NCI-H2107 treated with DMSO at 0.1 percent for 48 hours (cell line): ENCODE data around the gene GRID1.
"Not testable (repeated sequence)": the region's sequence is repeated elsewhere in the genome, so short reads cannot be mapped to it uniquely, and the experiment has no call there.

ENCODE experiments used
- DNase-seq: peaks from one replicate; lab custom pipeline; 2025; ENCODE audit not compliant: unreplicated experiment; lab: John Stamatoyannopoulos, UW

The GRID1 gene

DNA sequence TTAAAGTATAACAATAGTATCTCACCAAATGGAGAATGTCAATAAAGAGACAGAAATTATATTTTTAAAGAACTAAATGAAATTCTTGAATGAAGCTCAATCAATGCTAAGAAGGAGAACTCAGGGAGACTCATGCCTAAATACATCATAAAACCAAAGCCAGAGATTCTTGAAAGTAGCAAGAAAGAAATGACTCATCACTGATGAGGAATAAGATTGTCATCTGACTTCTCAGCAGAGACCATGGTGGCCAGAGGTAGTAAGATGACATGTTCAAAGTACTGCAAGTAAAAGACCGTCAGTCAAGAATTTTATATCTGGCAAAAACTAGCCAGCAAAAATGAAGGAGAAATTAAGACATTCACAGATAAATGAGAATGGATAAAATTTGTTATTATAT lies 399.0 kb downstream of the GRID1 start:
- no peak for DNase-seq

DNA sequence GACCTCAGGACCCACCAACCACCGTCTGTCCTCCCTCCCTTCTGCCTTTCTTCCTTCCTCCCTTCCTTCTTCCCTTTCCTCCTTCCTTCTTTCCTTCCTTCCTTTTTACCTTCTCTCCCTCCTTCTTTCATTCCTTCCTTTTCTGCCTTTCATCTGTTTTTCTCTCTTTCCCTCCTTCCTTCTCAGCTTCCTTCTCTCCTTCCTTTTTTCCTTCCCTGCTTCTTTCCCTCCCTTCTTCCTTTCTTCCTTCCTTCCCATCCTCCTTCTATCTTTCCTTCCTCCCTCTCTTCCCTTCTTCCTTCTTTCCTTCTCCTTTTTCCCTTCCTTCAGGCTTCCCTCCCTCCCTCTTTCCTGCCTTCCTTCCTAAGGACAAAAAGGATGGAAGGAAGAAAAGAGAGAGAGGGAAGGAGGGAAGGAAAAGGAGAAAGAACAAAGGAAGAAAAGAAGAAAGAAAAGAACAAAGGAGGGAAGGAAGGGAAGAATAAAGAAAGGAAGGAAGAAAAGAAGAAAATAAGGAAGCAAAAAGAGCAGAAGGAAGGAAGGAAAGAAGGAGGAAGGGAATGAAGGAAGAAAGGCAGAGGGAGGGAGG lies 405.0 kb downstream of the GRID1 start:
- no peak for DNase-seq

DNA sequence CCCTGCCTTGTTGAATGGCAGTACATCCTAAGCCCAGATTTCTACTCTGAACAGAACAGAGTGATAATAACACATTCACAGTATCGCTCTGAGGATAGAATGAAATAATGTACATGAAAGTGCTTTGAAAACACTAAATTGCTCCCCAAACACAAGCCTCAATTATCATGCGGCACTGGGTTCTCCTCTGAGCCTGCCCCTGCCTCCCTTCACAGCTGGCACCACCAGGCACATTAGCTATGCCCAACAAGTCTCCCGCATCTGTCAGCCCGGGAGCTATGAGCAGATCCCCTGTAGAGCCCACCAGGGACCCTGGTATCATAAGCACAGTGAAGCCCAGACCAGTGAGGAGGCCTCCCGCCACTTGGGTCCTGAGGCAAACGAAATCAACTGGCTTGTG lies 405.5 kb downstream of the GRID1 start:
- DNase-seq = no peak

GRCh38 chr10:85959239-85959638 lies 407.4 kb downstream of the GRID1 start:
- DNase-seq = no peak

GRCh38 chr10:85950921-85951320 lies 415.7 kb downstream of the GRID1 start:
- DNase-seq = no peak

GRCh38 chr10:85946713-85947326 lies 419.8 kb downstream of the GRID1 start:
- no peak for DNase-seq

DNA sequence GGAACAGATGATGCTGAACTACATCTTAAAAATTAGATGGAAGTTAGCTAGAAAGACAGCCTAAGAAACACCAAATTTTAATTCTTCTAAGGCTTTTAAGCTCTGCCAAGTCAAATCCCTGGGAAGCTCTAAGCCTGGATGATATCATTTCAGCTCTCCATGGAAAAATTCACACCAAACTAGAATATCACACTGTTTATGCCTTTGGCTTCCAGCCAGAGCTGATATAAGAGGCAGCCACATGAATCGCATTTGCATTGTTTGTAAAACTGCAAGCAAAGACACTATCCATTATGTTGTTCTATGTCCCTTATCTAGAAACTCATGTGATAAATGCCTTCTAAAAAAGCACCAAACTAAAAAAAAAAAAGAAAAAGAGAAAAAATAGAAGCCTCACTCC lies 430.4 kb downstream of the GRID1 start:
- no peak for DNase-seq

DNA sequence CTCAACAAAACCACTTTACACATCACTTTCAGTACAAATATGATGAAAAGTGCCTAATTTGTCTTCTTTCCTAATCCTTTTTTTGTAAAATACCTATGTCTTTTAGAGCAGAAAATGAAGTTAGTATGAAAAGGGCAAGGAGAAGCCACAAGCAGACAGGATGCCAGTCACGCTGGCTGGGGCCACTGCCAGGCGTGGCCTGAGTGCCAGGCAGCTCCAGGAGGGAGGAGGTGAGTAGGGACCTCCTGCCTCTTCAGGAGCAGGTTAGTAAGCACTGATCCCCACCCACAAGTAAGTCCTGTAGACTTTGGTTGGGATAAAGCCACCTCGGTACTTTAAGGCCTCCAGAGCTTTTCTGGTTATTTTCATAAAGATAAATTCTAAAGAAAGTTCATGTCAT lies 432.0 kb downstream of the GRID1 start:
- no peak for DNase-seq

DNA sequence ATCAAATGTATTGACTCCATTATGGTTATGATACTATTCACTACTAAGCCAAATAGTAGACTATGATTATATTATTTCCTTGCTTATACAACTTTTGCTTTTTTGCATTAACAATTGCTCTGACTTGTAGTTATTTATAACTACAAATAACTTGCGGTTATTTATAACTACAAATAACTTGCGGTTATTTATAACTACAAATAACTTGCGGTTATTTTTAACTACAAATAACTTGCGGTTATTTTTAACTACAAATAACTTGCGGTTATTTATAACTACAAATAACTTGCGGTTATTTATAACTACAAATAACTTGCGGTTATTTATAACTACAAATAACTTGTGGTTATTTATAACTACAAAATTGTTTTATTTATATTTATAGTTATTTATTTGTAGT lies 436.6 kb downstream of the GRID1 start:
- not testable (repeated sequence) for DNase-seq

DNA sequence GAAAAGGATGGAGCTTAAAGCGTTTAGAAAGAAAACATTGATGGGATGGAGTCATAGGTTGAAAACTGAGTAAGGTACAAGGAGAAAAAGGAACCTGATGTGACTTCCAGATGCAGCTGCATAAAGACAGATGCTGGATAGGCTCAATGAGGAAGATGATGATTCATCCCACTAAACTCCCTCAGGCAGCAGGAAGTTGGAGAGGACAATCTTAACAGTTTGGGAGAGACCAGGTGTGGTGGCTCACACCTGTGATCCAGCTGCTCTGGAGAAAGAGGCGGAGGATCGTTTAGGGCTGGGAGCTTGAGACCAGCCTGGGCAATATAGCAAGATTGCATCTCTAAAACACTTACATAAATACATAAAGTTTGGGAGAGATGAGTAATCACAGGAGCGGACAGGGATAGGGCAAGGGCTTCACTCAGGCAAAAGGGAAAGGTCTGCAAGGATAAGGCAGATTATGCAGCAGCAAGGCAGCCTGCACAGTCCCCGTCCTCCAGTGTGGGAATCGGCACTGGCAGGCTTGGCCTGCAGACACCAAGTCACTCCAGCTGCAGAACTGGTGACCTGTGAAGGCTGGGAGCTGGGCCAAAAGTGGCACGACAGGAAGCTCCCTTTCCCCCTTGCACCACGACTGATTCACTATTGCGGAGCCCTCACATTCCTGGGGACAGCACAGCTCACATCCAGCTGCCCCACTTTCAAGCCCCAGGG lies 438.5 kb downstream of the GRID1 start:
- no peak for DNase-seq

DNA sequence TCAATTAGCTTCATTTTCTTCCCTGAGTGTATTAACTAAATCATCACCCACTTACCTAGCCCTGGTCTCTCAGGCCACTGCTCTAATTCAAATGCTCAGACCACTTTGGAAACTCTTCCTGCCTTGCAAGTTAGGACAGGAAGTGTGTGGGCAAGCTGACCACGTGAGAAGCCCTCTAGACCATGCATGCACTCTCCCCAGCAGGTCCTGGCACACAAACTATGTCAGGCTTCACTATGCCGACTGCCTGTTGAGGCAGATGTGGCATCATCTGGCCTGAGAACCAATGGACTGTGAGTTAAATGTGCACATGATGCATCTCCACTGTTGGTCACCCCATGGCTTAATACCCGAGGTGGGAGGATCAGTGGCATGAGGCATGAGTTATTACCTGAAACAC lies 439.6 kb downstream of the GRID1 start:
- DNase-seq = no peak

- DNase-seq = no peak
These were observed 440.5 kb downstream of the GRID1 start for GRCh38 chr10:85926136-85926535.

DNA sequence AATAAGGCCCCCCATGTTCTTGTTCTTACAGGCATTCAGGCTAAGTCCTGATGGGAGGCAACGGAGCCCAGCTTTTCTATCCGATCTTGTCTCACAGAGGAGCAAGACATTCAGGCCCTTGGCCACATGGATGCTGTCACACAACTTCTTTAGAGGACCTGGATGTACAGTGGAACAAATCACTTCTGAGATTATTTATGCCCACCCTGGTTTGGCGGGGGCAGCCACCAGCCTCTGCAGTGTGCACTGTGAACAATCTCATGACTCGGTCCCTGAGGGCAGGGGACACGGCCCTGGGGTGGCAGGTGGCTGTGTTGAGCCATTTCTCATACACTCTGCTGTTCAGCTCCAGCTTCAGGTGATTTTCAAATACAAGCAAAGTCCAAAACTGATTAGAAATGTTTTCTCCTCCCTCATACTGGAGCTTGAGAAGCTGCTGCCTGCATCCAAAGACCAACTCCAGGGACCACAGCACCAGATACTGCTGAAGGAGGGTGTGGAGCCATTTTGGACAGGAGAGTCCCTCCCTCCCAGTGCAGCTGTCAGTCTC lies 441.3 kb downstream of the GRID1 start:
- no peak for DNase-seq

DNA sequence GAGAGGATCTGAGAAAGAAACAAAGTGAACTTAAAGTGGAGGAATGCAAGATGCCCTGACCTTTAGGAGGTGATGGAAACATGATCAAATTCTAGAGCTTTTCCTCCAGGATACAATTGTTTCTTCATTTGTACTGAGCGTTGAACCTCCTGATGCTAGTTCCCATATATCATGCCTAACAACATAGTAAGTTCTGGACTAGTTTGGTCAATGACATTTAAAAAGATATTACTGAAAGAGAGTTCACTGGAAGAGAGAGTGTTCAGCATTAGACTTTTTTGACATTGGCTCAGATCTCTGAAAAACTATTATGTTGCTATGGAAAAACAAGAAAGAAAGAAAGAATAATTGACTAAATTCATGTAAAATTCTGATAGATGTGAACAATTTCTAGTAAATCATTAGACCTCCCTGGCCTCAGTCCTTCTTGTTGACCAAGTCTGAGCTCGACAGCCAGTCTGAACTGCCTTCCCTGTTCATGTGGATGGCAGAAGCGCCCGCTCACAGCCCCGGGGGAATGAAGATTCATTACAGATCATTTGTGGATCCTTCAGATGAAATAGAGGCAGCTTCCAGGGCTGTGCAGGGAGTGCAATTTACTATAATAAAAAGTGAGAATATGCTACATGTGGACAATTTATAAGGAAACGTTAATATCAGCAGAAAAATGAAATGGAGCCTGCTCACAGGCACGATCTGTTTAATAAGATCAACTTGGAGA lies 442.1 kb downstream of the GRID1 start:
- DNase-seq = no peak

- no peak for DNase-seq
These were observed 444.1 kb downstream of the GRID1 start for GRCh38 chr10:85922356-85923129.

- DNase-seq = no peak
These were observed 444.8 kb downstream of the GRID1 start for GRCh38 chr10:85921789-85922188.

DNA sequence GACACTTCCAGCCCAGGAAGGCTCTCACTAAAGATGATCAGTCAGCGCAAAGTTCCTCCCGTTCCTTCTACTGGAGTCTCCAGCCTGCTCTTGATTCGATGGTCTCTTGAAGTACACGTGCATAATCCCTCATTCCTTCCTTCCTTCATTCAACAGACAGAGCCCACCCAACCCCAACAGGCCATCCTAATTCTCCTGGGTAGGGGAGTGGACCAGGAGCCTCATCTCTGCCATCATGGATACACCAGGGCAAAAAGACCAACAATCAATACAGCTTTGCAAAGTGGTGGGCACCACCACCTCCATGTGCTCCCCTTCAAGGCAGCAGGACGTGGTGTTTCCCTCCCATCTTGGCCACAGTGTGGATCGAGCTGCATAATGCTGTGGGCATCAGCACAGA lies 446.3 kb downstream of the GRID1 start:
- no peak for DNase-seq

DNA sequence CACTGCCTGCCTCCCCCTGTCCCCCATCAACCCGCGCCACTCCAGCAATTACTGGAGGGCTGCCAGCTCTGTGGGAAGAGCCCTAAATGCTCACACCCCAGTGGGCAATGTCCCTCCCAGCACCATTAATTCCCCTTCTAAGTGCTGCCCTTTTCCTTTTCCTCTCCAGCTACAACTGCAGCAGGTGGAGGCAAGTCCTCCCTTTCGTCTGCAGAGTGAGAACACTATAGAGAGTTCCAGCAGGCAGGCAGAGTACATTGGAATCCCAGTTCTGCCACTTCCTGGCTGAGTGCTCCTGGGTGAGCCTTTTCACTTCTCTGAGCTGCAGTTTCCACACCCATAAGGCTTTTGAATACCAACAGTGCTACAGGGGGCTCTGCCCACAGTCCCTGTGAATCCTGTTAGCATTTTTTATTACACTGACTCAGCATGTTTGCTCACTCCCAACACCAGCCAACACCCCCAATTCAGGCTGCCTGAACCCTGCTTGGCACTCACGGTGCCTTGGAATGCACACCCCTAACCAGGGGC lies 447.0 kb downstream of the GRID1 start:
- peak; percentile 26 for DNase-seq

GRCh38 chr10:85918371-85918770 lies 448.2 kb downstream of the GRID1 start:
- DNase-seq = no peak

DNA sequence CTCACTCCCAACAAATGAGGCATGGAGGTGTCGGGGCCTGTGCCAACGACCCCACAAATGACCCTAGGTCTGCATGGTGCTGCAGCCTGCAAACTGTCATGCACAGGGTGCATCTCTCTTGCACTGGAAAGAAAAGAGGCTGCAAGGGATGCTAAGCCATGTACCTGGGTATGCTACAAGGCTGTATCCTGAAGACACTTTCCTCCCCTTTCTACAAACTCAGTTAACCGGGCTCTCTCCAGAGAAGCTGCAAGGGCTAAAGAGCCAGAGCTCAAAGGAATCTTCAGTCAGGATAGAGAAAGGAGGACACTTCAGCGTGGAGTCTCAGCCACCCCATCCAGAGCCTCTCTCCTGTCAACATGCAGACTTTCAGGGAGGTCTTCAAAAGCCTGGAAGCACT lies 449.0 kb downstream of the GRID1 start:
- DNase-seq = no peak
